Nephron progenitor cell (in vitro differentiated cells): ENCODE results near the gene C19orf25.

Experiments
- DNase-seq: peaks from one replicate; pipeline ENCODE4 v3.0.0; 2021
- H3K27ac Mint-ChIP-seq: 2 replicates; pipeline ENCODE4 v1.8.0; 2021; ENCODE audit warnings: mild to moderate bottlenecking, moderate library complexity, mixed read lengths
- H3K27me3 Mint-ChIP-seq: 2 replicates; pipeline ENCODE4 v1.8.0; 2021; ENCODE audit warnings: mild to moderate bottlenecking, low read depth, mixed read lengths; ENCODE audit not compliant: poor library complexity
- H3K36me3 Mint-ChIP-seq: 2 replicates; pipeline ENCODE4 v1.8.0; 2021; ENCODE audit warnings: low read depth, mixed read lengths
- H3K4me1 Mint-ChIP-seq: 2 replicates; pipeline ENCODE4 v1.8.0; 2021; ENCODE audit warnings: mixed read lengths
- H3K4me3 Mint-ChIP-seq: 2 replicates; pipeline ENCODE4 v1.8.0; 2021; ENCODE audit warnings: mild to moderate bottlenecking, moderate library complexity, mixed read lengths
- H3K9me3 Mint-ChIP-seq: 2 replicates; pipeline ENCODE4 v1.8.0; 2021; ENCODE audit warnings: mild to moderate bottlenecking, moderate library complexity, mixed read lengths
- CTCF ChIP-seq: fragments of 200-600 bp; sonication (generic); IDR thresholded peaks from 2 replicates; pipeline ENCODE4 v1.5.0; 2021; ENCODE audit warnings: antibody characterized with exemption

C19orf25 gene

DNA sequence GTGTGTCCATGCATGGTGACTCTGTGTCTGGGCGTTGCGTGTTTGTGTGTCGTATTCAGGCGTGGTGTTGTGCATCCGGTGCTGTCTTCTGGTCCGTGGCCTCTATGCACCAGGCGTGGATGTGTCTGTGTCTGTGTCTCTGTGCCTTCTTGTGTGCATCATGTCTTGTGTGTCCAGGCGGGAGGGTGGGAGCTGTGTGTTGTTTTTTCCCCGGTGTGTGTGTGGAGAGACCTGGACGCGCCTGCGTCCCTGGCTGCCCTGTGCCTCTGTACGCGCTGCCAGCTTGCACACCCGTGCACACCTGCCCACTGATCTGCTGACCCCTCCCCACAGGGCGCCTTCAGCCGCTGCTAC lies 45.9 kb upstream of the C19orf25 start:
- DNase-seq: no peak
- Mint-ChIP-seq H3K27ac (no peak overlapping the region), H3K4me1 (peaks cover 8% of the 10 kb centered on the region), H3K36me3 (no peaks in the 10 kb centered on the region), H3K9me3 (no peaks in the 10 kb centered on the region), H3K27me3 (peaks cover 70% of the 10 kb centered on the region), H3K4me3 (peak overlapping the region; percentile 79)
- TF ChIP-seq CTCF: no peak

GRCh38 chr19:1524287-1524971 lies 45.4 kb upstream of the C19orf25 start:
- Mint-ChIP-seq H3K27ac (no peak overlapping the region), H3K36me3 (no peaks in the 10 kb centered on the region), H3K27me3 (peaks cover 72% of the 10 kb centered on the region), H3K4me1 (peaks cover 8% of the 10 kb centered on the region), H3K9me3 (no peaks in the 10 kb centered on the region), H3K4me3 (peak overlapping the region; percentile 79)
- DNase-seq: no peak
- TF ChIP-seq CTCF: no peak

DNA sequence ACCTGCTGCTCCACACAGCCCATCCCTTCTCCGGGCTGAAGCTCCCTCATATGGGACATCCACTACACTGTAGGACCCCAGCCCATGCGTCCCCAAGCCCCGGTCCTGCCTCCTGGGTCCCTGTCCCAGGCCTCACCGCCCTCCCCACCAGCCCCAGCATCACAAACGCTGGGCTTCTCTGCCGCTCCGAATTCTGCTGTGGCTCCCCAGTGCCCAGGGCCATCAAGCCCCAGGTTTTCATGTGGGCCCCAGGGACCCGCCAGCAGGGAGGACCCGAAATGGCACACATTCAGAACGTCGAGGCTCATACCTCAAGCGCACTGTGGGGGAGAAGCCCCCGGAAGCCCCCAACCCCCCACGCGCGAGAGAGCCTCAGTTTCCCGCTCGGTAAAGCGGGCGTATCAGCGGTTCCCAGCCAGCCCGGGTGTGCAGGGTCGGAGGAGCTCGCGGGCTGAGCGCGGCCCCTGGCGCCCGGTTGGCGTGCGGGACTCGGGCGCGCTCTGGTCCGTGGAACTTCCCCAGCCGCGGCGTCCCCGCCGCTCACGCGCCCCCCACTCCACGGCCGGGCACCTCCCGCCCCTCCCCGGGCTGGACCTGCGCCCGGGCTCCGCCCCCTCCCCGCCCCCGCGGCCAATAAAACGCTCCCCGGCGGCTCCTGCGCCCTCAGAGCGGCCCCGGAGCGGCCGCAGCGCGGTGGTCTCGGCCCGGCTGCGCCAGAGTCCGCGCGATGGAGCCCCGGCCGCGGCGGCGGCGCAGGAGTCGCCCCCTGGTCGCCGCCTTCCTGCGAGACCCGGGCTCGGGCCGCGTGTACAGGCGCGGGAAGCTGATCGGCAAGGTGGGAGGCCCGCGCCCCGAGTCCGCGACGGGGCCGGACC lies 44.6 kb upstream of the C19orf25 start, which contains the start of gene PLK5:
Gene PLK5 (plus strand): TSS at position 666 of the 875 bp plus-strand sequence. CDS start 2,920 bp downstream, outside the sequence.
- Mint-ChIP-seq H3K4me1 (peaks cover 8% of the 10 kb centered on the region), H3K36me3 (no peaks in the 10 kb centered on the region), H3K27ac (no peak within 1 kb of the TSS), H3K4me3 (peak within 1 kb of the TSS; percentile 79), H3K9me3 (no peaks in the 10 kb centered on the region), H3K27me3 (peaks cover 80% of the 10 kb centered on the region)
- no peak for TF ChIP-seq CTCF
- peak; percentile 77 for DNase-seq

DNA sequence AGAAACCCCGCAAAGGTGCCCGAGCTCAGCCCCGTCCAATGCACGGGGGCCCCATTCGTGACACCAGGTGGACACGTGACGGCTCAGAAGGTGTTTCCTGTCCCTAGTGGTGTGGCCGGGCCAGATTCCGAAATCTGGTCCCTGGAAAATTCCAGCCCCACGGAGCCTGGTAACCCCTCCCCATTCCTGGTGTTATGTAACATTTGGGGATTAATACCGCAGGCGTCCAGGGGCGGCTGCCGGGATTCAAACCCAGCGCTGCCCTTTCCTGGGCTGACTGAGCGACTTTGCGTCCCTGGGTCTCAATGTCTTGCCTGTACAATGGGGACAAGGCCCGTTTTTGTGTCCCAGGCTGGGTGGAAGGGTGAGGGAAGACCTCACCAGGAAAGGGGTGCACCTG lies 43.8 kb upstream of the C19orf25 start:
- Mint-ChIP-seq H3K9me3 (no peaks in the 10 kb centered on the region), H3K27ac (no peak overlapping the region), H3K4me1 (peaks cover 8% of the 10 kb centered on the region), H3K4me3 (no peak overlapping the region), H3K36me3 (no peaks in the 10 kb centered on the region), H3K27me3 (peaks cover 87% of the 10 kb centered on the region)
- TF ChIP-seq CTCF: no peak
- no peak for DNase-seq

GRCh38 chr19:1522061-1522460 lies 43.0 kb upstream of the C19orf25 start:
- Mint-ChIP-seq H3K36me3 (no peaks in the 10 kb centered on the region), H3K4me3 (no peak overlapping the region), H3K27ac (no peak overlapping the region), H3K4me1 (peaks cover 8% of the 10 kb centered on the region), H3K27me3 (peaks cover 87% of the 10 kb centered on the region), H3K9me3 (peaks cover under 1% of the 10 kb centered on the region)
- TF ChIP-seq CTCF: no peak
- no peak for DNase-seq
